GM18909 (cell line): ENCODE data around the gene XK.
"Not testable (repeated sequence)": the region's sequence is repeated elsewhere in the genome, so short reads cannot be mapped to it uniquely, and the experiment has no call there.

ENCODE experiments used
- ATAC-seq: cut with Tn5 transposase; IDR thresholded peaks from one replicate; pipeline ENCODE4 v1.9.1; 2021; ENCODE audit warnings: mild to moderate bottlenecking; ENCODE audit not compliant: unreplicated experiment, poor library complexity

XK gene

DNA sequence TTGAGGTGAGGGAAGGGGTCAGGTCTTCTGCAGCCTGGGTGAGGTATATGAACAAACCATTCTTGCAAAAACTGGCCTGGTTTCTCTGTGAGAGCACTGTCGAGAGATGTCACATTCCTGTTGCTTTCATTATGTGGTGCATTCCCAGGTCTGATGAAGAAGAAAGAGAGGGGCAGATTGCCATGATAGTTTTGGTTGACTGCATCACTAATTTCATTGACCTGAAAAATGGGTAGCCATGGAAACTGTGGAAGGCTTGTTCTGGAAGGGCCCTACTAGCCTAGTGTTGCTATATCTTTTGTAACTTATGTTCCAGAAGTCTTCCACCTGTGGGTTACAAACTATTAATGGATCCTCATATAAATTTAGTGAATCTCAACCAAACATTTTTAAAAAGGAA is 61.4 kb downstream of the XK start:
- no peak for ATAC-seq

DNA sequence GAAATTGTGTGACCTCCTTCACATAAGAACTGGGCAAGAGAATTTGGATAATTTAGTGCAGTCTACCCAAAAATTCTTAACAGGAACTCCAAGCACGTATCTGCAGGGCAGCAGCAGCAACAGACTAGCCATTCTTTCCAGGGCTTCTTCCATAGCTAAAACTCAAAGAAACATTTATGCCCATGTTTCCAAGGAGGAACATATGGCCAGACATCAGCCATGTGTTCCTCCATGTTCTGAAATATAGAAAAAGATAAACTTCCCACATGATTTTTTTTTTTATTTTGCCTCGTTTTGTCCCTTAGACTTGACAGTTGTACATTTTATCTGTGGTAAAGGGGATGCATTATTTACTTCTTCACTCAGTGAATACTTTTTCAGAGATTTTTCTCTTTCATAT is 66.7 kb downstream of the XK start:
- ATAC-seq, result no peak

DNA sequence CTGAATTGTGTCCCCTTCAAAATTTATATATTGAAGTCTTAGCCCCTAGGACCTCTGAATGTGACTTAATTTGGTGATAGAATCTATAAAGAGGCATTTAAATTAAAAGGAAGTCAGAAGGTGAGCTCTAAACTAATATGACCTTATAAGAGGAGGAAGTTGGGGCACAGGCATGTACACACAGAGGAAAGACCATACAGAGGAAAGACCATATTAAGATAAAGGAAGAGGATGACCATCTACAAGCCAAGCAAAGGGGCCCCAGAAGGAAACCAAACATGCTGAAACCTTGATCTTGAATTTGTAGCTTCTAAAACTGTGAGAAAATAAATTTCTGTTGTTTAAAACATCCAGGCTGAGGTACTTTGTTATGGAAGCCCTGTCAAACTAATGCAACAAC is 67.3 kb downstream of the XK start:
- no peak for ATAC-seq

DNA sequence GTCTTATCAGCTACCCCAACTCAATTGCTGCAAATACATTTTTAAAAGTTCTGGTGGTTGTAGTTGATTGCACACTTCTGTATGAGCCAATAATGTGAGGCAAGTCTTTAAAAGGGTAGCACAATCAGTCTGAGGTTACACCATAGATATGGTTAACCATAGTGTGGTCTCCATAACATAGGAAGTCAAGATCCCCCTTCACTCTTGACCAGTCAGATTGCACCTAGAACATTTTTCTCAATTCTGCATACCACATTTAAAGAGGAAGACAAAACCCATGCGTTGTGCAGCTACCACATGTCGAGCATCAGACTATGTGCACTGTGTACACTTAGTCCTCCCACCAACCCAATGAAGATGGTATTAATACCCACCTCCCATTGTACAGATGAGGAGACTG is 67.8 kb downstream of the XK start:
- ATAC-seq, result no peak

DNA sequence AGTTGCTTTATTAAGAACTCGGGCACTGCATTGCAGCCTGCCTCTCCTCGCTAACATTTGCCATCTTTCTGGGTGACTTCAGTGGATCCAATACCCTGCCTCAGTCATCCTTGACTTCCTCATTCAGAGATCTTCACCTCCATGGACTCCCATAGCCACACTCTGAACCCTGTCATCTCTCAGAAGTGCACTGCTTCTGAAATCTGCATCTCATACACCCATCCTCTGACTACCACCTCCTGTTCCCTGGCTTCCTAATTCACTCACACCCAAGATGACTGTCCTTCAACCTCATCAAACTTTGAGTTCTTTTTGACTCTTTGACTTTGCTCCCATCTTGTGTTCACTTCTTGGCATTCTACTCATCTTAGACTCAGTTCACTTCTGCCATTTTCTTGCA is 68.9 kb downstream of the XK start:
- peak; percentile 19 for ATAC-seq

DNA sequence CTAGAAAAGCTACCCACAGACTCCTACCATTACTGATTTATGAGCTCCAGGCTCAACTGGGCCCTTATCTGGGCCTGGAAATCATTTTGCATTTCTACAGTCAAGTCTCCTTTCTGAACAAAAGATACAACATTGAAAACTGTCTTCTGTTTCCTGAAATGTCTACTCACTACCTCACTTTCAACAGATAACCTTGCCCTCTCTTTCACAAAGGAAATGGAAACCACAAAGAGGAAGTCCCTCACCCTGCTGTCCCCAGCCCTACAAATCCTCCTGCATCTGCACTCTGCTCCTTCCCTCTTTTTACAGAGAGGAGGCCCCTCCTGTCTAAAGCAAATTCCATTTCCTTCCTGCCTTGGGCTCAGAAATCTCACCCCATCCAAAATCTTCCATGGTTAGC is 69.4 kb downstream of the XK start:
- peak; percentile 92 for ATAC-seq

DNA sequence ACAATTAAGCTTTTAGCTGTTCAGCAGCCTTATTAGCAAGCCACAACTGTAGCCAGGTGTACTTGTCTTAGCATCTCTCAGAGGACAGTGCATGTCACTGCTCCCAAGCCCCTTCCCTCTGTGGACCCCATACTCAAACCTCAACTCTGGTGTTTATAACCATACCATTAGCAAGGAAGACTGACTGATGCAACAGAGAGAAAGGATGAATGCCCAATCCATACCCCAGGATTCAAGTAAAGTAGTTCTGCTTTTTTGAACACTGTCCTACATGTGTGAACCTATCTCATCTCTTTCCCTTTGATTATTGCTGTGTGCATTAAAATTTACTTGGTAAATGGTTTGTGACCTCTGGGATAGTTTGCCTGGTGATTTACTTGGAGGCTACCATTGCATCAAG is 71.5 kb downstream of the XK start:
- no peak for ATAC-seq

DNA sequence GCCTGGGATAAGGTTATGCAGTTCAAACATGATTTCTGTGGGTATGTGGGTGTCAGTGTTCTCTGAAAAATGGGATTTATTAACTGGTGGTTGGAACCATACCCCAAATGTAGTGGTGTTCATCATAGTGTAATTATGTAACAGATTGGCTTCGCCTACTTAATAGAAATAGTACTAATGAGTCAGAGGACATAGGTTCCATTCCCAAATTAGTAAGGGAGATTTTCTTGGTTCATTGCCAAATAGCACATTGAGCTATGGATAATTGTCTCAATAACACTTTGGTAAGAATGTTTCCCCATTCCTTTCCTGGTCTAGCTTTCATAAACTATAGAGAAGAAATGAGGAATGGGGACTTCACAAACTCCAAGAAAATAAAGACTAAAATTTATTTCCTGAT is 73.8 kb downstream of the XK start:
- no peak for ATAC-seq

DNA sequence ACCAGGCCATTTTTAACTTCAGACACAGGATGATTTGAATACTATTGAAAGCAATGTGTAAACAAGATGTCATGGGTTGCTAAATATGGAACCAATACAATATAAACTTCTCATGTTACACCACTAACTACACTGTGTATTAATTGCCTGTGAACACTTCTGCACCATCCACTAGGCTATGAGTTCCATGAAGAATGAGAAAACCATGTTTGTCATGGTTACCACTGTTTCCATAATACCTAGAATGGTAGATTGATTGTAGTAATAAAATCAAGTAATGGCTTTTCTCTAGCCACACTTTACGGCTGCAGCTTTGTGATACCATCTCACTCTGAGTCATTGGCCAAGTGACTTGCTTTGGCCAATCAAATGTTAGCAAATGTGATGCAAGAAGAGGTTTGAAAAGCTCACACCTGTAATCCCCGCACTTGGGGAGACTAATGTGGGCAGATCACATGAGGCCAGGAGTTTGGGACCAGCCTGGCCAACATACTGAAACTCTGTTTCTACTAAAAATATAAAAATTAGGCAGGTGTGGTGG is 74.4 kb downstream of the XK start:
- no peak for ATAC-seq

DNA sequence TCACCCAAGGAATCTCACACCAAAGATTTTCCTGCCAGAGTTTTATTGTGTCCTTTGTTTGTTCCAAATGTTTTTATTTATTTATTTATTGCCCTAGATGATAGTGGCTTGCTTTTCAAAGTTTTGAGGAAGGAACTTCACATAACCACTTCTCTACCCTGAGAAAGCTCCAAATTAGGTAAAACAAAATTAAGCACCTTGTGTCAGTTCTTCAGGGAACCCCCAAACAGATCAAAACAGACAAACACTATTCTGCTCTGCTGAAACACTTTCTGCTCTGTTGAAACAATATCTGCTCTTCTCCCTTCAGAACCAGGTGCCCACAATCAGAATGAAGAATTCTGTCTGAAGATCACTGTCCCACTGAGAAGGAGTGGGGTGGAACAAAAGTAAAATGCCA is 77.8 kb downstream of the XK start:
- ATAC-seq, result peak; percentile 42

DNA sequence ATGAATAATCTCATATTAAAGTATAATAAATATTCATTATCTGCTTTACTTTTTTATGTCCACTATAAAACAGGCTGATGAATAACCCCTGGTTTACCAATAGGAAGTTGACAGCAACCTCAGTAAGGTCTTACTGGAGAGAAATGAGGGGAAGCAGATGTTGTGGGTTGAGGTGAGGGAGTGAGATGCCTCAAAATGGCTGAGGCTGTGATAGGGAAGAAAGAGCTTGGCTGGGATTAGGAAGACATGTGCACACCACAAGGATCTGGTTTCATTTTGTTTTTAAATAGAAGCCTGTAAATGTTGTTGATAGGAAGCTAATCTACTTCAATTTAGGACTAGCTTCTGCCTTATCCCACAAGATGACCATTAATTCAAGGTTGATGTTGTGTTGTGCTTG is 79.9 kb downstream of the XK start:
- ATAC-seq, result no peak

DNA sequence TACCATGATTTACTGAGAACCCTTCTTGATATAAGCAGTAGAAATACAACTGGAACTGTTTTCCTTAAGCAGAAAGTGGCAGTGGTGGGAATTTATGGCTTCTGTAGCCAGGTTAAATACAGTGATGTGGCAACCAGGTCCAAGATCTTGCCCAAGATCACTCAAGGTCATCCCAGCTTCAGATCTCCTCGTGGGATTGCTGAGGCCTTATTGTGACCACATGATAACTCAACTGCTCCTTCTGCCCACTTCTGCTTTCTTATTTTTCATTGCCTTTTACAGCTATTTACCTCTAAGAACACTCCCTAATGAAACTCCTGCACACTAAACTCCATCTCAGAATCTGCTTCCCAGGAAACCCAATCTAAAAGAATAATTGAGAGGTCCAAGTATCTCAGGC is 81.8 kb downstream of the XK start:
- no peak for ATAC-seq

DNA sequence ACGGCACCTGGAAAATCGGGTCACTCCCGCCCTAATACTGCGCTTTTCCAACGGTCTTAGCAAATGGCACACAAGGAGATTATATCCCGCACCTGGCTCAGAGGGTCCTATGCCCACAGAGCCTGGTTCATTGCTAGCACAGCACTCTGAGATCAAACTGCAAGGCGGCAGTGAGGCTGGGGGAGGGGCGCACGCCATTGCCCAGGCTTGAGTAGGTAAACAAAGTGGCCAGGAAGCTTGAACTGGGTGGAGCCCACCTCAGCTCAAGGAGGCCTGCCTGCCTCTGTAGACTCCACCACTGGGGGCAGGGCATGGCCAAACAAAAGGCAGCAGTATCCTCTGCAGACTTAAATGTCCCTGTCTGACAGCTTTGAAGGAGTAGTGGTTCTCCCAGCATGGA is 83.3 kb downstream of the XK start:
- ATAC-seq, result not testable (repeated sequence)

DNA sequence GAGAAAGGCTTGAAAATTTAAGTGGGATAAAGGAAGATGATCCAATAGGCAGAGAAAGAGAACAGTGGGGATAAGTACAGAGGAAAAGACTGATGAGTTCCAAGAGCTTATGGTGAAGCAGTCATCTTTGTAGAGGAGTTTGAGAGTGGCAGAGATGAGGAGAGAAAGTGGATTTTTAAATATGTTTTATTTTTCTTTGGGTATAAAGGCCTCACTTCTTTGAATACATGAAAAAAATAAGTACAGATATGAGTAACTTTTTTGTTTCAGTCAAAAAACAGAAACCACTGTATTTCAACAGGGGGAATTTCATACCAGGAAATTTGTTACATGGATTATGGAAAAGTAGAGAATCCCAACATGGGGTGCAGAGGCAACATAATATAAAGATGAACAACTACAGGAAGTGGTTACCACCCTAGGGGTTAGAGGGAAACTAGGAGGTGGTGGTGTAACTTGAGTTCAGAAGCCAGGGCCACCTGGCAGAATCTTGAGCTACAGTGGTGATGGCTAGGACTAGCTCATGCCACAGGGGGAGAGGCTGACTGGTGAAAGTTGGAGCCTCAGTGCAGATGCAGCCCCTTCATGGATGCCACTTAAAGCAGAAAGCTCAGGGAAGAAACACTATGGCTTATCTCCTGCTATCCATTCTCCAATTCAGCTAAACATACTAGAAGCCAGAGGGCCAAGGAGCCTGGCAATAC is 90.8 kb downstream of the XK start:
- ATAC-seq, result peak; percentile 82

DNA sequence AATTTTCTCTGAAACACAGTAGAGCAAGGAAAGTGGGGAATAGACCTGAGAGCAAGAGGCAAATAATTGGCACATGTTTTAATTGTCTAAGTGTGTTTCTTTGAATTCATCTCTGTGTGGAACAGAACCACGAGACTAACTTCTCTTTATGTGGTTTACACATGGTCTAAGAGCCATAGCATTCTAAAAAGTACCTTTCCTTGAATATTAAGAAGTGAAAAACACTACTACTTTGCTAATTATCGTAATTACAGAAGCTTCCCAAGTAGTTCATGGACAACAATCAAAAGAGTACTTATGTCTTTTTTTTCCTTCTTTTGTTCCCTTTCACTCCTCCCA is 91.4 kb downstream of the XK start:
- ATAC-seq, result peak; percentile 18

DNA sequence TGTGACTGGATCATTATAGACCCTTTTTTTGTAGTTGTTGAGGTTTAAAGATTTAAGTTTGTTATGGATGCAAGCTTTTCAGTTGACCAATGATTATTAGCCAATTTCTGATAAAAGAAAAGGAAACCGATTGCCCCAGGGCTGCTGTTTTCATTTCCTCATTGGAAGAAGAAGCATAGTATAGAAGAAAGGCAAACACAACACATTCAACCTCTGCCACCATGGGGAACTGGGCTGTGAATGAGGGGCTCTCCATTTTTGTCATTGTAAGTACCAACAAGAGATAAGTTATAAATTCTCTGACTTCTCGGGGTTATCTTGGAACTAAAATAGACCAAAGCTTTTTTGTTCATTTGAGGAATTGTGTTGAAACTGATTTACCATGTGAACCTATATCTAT is 94.3 kb downstream of the XK start, which contains the start of gene CYBB:
Gene CYBB (plus strand): TSS at position 203 of the 400 bp plus-strand sequence. CDS start 19 bp downstream, at position 222.
- ATAC-seq, result peak; percentile 35

DNA sequence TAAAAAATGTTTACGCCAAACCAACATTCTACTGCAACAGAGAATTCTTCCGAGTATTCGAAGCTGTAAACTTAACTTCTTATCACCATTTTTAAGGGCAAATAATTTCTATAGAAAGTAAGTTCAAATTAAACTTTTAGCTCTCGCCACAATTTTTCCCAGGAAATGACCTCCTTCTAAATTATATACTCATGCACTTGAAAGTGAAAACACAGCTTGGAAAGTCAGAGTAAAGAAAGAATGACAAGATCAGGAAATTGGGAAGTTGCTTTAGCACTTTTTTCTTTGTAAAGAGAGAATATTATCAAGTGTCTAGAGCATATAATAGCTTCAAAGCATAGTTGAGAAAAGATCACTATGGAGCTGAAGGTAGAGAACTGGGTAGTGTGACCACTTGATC is 95.5 kb downstream of the XK start:
- ATAC-seq, result no peak
